GM12874 (cell line): ENCODE results near the gene RNF112.

ENCODE experiments used
- TF ChIP-seq, protein P1 (sequence below): IDR thresholded peaks from 2 replicates; pipeline ENCODE4 v1.5.1; 2011; ENCODE audit warnings: low read depth, mild to moderate bottlenecking, control low read depth, low read length, moderate library complexity; ENCODE audit not compliant: insufficient read depth

The RNF112 gene

GRCh38 chr17:19381741-19382444, 29.1 kb upstream of the RNF112 start:
- TF ChIP-seq, protein P1, sequence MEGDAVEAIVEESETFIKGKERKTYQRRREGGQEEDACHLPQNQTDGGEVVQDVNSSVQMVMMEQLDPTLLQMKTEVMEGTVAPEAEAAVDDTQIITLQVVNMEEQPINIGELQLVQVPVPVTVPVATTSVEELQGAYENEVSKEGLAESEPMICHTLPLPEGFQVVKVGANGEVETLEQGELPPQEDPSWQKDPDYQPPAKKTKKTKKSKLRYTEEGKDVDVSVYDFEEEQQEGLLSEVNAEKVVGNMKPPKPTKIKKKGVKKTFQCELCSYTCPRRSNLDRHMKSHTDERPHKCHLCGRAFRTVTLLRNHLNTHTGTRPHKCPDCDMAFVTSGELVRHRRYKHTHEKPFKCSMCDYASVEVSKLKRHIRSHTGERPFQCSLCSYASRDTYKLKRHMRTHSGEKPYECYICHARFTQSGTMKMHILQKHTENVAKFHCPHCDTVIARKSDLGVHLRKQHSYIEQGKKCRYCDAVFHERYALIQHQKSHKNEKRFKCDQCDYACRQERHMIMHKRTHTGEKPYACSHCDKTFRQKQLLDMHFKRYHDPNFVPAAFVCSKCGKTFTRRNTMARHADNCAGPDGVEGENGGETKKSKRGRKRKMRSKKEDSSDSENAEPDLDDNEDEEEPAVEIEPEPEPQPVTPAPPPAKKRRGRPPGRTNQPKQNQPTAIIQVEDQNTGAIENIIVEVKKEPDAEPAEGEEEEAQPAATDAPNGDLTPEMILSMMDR: no peak

DNA sequence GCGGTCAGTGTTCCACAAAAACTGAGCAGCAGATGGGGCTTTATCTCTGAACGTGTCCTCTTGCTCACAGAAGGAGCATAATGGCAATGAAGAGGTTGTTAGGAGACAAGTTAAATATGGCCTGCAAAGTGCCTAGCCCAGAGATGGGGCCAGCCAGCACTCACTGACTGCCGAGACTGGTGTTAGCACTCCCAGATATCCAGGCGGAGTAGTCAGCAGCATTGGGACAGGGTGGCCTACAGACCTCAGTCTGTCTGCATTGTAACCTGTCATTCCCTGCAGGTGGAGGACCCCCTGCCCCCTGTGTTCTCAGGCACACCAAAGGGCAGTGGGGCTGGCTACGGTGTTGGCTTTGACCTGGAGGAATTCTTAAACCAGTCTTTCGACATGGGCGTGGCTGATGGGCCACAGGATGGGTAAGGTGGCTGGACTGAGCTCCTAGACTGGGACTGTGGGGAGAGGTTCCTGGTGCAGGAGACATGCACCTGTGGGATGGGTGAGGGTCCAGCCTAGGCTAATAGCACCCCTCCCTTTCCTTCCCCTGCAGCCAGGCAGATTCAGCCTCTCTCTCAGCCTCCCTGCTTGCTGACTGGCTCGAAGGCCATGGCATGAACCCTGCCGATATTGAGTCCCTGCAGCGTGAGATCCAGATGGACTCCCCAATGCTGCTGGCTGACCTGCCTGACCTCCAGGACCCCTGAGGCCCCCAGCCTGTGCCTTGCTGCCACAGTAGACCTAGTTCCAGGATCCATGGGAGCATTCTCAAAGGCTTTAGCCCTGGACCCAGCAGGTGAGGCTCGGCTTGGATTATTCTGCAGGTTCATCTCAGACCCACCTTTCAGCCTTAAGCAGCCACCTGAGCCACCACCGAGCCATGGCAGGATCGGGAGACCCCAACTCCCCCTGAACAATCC, 28.2 kb upstream of the RNF112 start:
- TF ChIP-seq, protein P1: no peak

- TF ChIP-seq, protein P1: no peak
These were observed 27.2 kb upstream of the RNF112 start for GRCh38 chr17:19383681-19384470.

GRCh38 chr17:19384723-19385391, 26.2 kb upstream of the RNF112 start:
- TF ChIP-seq, protein P1: no peak

DNA sequence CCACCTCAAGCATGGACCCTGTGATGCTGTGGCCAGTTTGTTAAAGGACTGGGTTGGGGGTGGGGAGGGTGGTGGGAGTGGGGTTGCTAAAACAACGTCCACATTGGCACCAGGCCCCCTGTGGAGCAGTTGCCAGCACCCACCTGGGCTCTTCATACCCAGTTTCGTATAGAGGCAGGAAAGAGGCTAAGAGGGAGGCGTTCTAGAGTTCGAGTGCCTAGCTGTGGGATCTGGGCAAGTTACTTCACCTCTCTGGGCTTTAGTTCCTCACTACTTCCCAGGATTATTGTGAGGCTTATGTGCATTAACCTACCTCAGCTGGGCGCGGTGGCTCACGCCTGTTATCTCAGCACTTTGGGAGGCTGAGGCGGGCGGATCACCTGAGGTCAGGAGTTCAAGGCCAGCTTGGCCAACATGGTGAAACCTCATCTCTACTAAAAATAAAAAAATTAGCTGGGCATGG, 25.5 kb upstream of the RNF112 start:
- TF ChIP-seq, protein P1: no peak

DNA sequence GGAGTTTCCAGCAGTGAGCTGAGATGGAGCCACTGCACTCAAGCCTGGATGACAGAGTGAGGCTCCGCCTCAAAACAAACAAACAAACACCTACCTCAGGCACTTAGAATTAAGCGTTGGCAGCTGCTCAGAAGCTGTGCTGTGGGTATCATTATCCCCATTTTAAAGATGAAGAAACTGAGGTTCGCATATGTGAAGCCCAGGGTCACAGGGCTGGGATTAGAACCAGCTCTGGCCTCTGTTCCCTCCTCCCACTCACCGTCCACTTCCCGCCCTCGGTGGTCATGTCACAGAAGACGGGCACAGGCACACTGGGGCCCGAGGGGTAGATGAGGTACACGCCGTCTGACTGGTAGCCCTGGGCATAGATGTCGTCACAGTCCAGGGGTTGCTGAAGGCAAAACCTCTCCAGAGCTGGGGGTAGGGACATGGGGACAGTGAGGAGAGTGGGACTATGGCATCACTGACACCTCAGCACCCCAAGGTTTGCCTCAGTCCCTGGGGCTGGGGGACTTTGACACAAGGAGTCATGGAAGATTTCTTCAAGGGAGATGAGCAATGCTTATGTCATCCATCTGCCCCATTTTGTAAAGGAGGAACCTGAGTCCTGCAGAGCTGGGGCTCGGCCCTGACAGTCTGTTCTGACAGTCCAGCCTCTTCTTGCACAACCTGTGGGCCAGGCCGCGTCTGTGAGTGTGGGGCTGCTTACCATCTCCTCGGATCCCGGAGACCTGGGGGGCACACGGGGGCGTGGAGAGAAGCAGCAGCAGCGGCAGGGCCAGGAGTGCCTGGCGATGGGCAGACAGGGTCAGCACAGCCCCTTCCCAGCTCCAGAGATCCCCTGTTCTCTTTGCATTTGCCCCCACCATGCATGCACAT, 24.7 kb upstream of the RNF112 start:
- TF ChIP-seq, protein P1: no peak
